Ramos (cell line): ENCODE data around the gene B3GALT4.

ENCODE experiments used
- in situ Hi-C: fragments of 300-500 bp; cut with MboI; formaldehyde crosslinking; loops from one replicate; pipeline ENCODE4 v1.14.3; 2022; ENCODE audit warnings: low sequenced_read_pairs; ENCODE audit not compliant: unreplicated experiment

Gene B3GALT4

DNA sequence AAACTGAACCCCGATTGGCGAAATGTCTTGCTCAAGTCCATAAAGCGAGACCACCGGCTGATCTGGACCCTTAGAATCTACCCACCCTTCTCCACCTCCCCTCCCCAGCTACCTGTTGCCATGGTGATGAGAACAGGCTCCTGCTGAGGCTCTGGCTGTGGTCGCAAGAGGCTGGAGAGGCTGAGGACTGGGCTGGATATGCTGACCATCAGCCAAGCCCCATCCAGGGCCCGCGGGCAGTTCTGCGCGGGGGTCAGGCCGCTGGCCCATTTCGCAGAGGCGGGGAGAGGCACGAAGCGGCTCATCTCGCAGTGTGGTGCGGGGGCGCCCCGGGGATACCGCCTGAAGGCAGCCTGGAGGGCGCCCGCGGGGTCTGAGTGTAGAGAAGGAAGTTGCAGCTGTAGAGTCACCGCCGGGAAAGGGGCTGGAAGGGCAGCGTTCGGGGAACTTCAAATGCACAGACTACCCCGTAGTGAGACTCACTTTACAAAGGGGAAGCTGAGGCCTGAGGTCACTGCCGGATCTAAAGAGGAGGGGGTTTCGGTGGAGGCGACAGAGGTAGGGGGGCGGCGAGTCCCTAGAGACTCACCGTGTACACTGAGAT lies 36.3 kb downstream of the B3GALT4 start:
- in situ Hi-C loops = no loop called here

DNA sequence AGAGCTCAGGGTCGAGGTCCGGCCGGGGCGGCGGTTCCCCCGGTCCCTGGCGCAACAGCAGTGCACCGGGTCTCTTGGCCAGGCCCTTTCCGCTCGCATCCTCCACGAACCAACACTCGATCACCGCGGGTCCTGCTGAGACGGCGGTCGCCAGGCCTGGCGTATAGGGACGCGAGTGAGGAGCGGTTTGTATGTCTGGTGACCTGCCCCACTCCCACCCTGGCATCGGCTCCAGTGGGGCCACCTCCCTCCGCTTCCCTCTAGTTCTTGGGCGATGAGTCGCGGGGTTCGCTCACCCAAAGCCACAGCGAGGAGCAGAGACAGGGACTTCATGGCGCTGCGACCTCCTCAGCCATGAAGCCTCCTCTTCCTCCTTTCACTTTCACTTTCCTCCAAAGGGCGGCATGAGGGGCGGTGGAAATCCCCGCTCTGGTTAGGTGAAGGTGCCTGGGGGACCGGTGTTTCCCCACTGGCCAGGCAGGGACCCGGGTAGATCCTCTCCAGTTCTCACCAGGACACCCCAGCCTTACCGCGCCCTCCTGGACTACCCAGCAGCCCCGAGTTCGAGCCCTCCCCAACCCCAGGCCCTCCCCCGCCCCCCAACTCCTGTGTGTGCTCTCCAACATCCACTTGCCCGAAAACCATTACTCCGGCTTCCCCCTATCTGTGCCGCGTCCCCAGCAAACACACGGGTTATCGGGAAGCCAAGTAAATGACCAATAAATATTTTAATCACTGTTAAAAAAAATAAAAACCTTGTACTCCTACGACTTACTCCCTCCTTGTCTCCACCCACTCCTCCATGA lies 37.0 kb downstream of the B3GALT4 start, which contains the start of gene TAPBP:
Gene TAPBP, minus strand, starts transcription at position 370 of the 806 bp plus-strand sequence. Its CDS starts 37 bp downstream, at position 333.
- in situ Hi-C loops = no loop called here

DNA sequence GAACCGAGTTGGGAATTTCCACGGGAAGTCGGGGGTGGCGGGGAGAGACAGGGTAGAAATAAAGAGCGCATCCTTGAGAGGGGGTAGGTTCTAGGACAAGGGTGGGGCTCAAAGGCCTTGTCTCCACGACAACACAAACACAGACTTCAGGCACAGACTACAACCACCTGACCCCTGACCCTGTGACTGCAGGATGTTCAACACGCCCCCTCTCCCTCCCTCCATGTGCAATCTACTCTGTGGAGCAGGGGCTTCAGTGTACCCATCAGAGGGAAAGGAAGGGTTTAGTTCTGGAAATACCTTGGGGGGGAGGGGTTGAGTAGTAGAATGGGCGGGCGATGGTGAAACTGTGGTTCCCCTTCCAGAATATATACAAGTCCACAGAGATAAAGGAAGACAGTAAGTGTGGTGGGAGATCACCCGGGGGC lies 37.6 kb downstream of the B3GALT4 start:
- in situ Hi-C loops = no loop called here

DNA sequence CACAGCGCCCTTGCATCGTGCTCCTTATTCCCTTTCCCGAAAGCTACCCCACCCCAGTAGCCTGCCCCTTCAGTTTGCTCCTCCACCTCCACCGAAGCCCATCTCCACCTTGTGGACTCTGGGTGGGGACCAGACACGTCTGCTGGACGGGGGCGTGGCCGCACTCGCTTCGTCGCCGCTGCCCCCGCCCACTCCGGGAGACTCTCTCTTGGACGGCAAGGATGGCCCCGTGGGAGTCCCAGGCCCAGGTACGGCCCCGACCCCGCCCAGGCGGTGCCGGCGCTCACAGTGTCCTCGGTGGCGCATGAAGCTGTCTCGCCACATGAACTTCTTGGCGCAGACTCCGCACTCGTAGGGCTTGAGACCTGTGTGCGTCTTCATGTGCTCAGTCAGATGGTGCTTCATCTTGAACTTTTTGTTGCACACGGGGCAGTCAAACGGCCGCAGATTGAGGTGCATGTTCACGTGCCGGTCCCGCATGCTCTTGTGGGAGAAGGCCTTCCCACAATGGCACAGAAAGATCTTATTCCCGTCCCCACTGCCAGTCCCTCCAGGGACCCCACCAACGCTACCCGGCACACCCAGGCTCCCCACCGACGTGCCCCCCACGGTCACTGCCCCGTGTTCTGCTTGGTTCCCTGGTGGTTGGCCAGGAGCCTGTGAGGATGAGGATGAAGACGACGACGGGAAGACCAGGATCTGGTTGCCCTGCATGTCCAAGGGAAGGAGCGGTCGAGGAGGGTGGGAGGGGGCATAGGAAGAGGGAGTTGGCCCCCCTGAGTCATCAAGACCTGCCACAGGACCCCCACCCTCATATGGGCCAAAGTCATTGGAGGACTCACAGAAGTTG lies 38.2 kb downstream of the B3GALT4 start:
- in situ Hi-C loops = no loop called here

DNA sequence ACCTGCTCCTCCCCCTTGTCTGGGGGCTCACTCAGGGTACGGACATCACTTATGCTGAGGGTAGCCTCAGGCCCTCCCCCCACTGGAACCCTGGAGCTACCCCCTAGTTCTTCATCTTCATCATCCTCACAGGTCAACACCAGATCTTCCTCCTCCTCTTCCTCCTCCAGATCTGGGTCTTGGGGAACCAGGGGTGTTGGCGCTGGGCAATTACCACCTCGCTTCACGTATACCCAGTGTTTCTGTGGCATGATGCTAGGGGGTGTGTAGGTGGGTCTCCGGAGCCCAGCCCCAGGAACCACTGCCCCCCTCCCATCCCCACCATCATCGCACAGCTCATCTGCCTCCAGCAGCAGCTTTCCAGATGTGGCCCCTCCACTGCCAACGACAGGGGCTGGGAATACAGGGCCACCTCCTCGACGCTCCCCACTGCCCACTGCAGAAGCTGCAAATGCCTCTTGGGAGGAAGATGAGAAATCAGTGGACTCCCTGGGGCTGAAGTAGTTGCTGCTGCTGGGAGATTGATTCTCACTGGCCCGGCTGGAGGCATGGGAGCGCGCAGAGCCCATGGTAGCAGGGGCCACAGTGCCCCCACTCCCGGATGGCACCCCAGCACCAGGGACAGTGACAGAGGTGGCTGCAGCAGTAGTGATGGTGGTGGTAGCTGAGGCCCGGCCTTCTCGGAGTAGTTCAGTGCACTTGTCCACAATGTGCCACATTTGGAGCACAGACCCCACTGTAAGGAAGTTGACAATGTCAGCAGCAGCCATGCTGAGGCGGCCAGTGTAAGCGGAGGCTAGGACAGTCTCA lies 39.1 kb downstream of the B3GALT4 start:
- in situ Hi-C loops = no loop called here

DNA sequence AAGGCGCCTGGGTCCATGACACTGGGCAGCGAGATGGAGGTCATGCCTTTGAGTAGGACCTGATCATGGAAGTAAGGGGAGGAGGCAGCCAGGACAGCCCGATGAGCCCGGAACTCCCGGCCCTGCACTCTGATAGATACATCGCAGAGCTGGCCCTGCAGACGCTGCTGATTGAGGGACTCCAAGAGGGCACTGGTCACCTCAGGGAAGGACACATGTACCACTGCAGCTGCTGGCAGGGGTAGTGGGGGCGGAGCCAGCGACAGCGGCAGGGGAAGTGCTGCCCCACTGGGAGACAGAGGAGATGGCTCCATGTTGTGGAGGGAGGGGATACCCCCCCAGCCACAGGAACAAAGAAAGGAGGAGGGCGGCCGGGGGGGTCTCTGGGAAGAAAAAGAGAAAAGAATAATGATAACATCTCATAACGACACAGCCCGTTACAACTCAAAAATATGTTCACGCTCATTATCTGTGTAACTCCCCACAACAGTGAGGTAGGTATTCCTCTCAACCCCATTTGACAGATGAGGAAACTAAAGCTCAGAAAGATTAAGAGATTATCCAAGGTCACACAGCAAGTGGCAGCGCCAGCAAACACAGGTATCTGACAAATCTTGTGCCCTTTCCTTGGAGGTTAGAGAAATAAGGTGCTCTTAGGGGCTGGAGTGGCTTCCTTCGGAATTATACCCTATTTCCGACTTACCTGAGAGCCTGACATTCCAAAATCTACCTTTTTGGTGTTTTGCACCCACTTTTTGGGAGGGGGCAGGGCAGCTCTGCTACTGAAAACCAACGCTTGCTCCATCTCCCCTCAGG lies 39.9 kb downstream of the B3GALT4 start:
- in situ Hi-C loops = no loop called here

DNA sequence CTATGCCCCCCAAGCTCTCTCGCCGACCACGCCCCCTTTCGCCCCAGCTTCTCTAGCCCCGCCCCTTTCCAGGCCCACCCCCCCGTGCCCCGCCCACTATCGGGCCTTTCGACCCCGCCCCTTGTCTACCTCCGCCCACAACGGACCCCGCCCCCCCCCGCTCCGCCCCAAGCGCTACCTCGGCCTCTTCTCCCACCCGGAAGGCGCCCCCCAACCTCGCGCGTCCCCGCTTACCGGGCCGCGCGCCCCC lies 40.4 kb downstream of the B3GALT4 start:
- in situ Hi-C loops = no loop called here

DNA sequence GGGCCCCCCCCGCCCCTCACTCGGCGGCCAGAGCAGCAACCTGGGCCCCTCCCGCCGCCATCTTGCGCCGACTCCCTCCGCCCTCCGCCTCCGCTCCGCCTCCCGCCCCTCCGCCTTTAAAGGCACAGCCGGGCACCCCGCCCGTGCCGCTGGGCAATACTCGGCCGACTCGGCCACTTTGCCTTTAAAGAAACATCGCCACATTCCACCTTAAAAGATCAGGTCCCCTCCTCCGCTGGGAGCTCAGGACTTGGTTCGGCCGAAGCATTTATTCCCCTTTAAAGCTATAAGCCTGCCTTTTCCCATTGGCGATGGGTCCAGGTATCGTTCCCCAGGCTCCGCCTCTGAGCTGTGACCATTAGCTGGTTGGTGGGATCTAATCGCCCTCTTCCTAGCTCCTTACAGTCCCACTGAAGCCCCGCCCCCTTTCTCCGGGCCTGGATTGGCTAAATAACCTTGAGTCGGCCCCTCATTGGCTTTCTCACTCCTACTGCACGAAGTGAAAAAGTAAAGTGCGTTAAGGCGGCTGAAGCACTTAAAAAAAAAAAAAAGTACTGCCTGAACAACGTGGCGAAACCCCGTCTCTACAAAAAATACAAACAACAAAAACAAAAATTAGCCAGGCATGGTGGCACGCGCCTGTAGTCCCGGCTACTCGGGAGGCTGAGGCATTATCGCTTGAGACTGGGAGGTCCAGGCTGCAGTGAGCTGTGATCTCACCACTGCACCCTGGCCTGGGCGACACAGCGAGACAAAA lies 40.9 kb downstream of the B3GALT4 start, which contains the start of gene ZBTB22:
Gene ZBTB22, minus strand, starts transcription at position 76 of the 757 bp plus-strand sequence. CDS start 828 bp downstream, outside the sequence.
- in situ Hi-C loops = no loop called here

DNA sequence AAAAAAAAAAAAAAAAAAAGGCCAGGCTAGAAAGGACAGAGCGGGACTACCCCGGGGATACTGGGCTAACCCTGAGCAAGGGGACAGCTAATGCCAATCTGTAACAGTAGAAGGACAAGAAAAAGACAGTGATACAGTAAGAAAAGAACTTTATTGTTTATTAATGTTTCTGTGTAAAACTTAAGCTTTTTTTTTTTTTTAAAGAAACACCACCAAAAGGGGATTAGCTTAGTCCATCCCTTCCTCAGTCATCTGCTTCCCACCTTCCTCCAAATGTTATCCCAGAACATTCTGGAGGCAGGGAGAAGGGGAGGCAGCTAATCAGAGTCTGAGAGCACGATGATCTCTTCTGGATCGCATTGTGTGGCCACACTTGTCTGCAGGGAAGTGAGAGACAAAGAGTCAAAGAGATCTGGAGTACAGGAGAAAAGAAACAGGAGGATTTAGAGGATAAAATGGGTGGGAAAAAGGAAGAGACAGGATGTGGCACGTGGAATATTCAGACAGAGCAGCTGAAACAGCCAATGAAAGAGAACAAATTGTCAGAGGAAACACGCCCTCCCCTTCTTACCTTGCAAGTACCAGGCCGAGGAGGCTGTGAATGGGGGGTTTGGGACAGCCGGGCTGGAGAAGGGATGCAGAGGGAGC lies 41.6 kb downstream of the B3GALT4 start:
- in situ Hi-C loops = no loop called here

DNA sequence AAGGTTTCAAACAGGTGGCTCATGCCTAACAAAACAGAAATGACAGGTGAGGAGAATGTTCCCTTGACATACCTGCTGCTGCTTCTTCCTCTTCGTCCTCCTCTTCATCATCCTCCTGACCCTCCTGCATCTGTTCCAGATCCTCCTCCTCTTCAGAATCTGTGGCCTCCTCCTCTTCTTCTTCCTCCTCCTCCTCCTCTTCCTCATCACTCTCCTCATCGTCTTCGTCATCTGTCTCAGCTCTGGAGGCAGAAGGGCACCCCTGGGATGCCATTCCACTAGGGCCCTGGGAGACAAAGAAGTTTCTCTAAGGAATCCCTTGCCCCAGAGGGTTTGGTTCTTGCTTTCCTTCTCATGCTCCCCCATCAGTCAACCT lies 43.0 kb downstream of the B3GALT4 start:
- in situ Hi-C loops = no loop called here

DNA sequence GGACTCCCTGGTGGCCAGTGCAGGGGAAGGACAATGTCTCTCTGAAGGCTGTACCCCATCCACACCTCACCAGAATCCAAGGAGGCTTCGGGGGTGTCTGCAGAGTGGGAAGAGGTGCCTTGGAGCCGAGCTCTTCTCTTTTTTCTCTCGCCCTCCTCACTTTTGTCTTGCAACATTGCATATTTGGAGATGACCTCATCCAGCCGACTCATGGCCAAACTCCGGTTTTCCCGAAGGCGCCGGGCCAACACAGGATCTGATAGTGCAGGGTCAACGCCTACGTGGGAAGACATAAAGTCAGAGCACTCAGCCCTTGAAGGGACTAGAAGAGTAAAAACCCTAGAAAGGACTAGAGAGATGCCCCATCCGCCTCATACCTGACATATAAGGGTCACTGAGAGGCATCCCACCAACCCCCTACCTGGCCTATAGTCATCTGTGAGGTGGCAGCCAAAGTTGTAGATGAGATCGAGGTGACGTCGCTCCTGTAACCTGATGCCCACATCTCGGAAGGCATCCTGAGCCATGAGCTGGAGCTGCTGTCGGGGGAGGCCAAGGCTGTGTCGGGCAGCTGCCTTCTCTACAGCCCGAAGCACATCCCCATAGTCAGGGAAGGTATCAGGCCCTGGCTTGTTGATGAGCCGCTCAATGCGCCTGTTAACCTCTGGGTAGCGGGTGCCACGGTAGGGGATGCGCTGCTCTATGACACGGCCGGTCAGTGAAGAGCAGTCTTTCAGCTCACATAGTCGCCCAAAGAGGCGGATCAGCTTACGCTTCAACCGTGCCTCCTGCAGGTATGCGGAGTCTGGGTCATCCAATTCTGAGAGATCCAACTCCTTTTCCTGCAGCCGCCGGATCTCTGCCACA lies 43.6 kb downstream of the B3GALT4 start:
- in situ Hi-C loops = no loop called here

DNA sequence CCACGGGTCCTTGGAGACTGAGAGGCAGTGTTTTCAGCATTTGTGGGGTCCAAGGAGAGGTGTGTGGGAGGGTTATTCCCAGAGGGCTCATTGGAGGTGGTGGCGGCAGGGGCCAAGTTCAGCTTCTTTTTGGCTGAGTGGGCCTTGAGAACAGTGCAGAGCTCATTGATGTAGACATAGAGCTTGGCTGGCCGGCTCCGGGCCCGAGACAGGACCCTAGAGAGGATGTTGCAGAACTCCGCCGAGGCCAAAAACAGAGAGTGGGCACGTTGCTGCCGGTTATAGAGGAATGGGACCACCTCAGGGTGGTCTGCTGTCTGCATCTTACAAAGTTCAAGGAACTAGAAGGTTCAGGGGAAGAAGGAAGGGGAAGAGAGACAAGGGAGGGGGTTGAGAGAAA lies 44.3 kb downstream of the B3GALT4 start:
- in situ Hi-C loops = no loop called here

DNA sequence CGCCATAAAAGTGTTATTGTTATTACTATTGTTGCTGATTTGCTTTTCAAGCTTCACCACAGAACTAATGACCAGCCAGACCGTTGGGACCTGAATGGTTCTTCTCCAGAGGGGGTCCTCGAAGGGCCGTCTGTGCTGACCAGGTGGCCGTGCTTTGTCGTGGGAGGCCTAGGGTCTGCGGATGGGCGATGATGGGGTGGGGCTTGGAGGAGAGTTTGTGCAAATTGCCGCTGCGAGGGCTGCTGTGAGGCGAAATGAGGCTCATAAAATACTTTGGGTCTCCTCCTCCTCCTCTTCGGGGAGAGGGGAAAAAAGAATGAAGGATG lies 46.7 kb downstream of the B3GALT4 start:
- in situ Hi-C loops = no loop called here

DNA sequence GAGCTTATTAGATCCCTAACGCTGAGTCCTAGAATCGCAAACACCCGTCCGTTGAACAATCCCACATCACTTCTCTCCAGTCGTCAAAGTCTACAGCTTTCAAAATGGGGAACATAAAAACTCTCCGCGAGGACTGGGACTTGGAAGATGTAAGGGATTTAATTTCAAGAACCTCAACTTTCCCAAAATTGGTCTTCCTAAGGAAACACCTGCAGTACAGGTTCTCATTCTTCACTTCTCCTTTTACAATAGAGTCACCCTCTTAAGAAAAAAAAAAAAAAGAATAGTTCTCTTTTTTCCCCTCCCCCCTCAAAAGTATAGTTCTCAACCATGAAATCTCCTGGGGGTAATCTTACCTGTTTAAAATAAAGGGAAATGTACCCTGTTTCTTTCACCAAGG lies 47.2 kb downstream of the B3GALT4 start:
- in situ Hi-C loops = no loop called here
